Endothelial cell (in vitro differentiated cells): Measurements from ENCODE around the gene IL9R. TPM values are rescaled to one million over a fixed set of nuclear protein-coding genes. Genes with fewer than 3 reads are reported as not detected.

Experiments used
- DNase-seq: peaks from one replicate; pipeline ENCODE4 v3.0.0; 2021; ENCODE audit warnings: low spot score
- H3K27ac Mint-ChIP-seq: one replicate; pipeline ENCODE4 v1.8.0; 2021; ENCODE audit warnings: mixed read lengths, inconsistent platforms; ENCODE audit not compliant: unreplicated experiment
- H3K27me3 Mint-ChIP-seq: one replicate; pipeline ENCODE4 v1.8.0; 2021; ENCODE audit warnings: mild to moderate bottlenecking, moderate library complexity, mixed read lengths, inconsistent platforms; ENCODE audit not compliant: unreplicated experiment
- H3K36me3 Mint-ChIP-seq: one replicate; pipeline ENCODE4 v1.8.0; 2021; ENCODE audit warnings: mild to moderate bottlenecking, low read depth, mixed read lengths, inconsistent platforms; ENCODE audit not compliant: unreplicated experiment
- H3K4me1 Mint-ChIP-seq: one replicate; pipeline ENCODE4 v1.8.0; 2021; ENCODE audit warnings: mild to moderate bottlenecking, mixed read lengths, inconsistent platforms; ENCODE audit not compliant: unreplicated experiment
- H3K4me3 Mint-ChIP-seq: one replicate; pipeline ENCODE4 v1.8.0; 2021; ENCODE audit warnings: mild to moderate bottlenecking, mixed read lengths, inconsistent platforms; ENCODE audit not compliant: unreplicated experiment
- H3K9me3 Mint-ChIP-seq: one replicate; pipeline ENCODE4 v1.8.0; 2021; ENCODE audit warnings: mixed read lengths, inconsistent platforms; ENCODE audit not compliant: unreplicated experiment
- total RNA-seq: library from RNA; stranded (reverse); fragmentation: NEBNext Ultra II Directional; extraction: Animal tissue kit (Norgen Biotek cat#: 25700); gene quantifications from one replicate; pipeline ENCODE4 v1.2.1, GENCODE V29; 2021; ENCODE audit not compliant: unreplicated experiment
- TF ChIP-seq, protein P1 (sequence below): fragments of 200-600 bp; sonication (generic); IDR thresholded peaks from one replicate; pipeline ENCODE4 v1.5.0; 2021; ENCODE audit warnings: antibody characterized with exemption; ENCODE audit not compliant: unreplicated experiment

IL9R gene
- total RNA-seq, 1 donor from 2014 or later = 0.38 TPM

DNA sequence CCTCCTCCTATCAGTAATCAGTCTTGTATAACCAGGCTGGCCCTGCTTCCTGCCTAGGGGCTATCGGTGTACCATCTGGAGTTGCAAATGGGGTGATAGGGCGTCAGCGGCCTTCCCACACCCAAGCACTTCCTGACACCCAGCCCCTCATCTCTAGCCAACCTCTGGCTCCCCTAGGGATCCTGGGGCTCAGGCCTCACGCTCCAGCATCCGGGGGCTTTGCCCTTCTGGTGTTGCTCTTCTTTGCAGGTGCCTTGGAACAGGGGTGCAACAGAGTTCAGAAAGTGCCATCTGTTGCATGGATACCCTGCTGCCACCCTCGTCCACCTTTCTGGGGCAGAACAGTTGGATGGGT, 4.1 kb downstream of the IL9R start:
- no peak for DNase-seq
- Mint-ChIP-seq H3K36me3 (peaks cover 12% of the 10 kb centered on the region), H3K9me3 (peaks cover 35% of the 10 kb centered on the region), H3K4me3 (no peak overlapping the region), H3K4me1 (peaks cover 3% of the 10 kb centered on the region), H3K27ac (no peak overlapping the region), H3K27me3 (peaks cover 35% of the 10 kb centered on the region)
- TF ChIP-seq, protein P1, sequence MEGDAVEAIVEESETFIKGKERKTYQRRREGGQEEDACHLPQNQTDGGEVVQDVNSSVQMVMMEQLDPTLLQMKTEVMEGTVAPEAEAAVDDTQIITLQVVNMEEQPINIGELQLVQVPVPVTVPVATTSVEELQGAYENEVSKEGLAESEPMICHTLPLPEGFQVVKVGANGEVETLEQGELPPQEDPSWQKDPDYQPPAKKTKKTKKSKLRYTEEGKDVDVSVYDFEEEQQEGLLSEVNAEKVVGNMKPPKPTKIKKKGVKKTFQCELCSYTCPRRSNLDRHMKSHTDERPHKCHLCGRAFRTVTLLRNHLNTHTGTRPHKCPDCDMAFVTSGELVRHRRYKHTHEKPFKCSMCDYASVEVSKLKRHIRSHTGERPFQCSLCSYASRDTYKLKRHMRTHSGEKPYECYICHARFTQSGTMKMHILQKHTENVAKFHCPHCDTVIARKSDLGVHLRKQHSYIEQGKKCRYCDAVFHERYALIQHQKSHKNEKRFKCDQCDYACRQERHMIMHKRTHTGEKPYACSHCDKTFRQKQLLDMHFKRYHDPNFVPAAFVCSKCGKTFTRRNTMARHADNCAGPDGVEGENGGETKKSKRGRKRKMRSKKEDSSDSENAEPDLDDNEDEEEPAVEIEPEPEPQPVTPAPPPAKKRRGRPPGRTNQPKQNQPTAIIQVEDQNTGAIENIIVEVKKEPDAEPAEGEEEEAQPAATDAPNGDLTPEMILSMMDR = no peak

DNA sequence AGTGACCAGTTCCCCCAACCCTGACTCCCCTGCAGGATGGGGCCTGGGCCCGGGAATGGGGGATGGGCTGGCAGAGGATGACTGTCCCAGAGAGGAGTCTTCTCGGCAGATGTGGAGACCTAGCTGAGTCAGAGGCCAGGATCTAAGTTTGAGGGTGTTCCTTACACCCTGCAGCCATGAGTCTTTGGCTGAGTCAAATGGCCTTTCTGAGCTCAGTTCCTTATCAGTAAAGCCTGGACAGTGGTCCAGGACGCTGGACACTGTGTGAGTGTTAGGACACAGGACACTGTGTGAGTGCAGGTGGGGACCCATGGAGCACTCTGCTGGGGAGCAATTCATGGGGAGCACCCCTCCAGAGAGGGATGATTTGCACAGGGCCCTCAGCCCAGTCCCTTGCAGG, 5.0 kb downstream of the IL9R start:
- DNase-seq = no peak
- TF ChIP-seq, protein P1 = no peak
- Mint-ChIP-seq H3K9me3 (peaks cover 35% of the 10 kb centered on the region), H3K27ac (no peak overlapping the region), H3K27me3 (peaks cover 35% of the 10 kb centered on the region), H3K36me3 (peaks cover 12% of the 10 kb centered on the region), H3K4me3 (no peak overlapping the region), H3K4me1 (peaks cover 3% of the 10 kb centered on the region)

DNA sequence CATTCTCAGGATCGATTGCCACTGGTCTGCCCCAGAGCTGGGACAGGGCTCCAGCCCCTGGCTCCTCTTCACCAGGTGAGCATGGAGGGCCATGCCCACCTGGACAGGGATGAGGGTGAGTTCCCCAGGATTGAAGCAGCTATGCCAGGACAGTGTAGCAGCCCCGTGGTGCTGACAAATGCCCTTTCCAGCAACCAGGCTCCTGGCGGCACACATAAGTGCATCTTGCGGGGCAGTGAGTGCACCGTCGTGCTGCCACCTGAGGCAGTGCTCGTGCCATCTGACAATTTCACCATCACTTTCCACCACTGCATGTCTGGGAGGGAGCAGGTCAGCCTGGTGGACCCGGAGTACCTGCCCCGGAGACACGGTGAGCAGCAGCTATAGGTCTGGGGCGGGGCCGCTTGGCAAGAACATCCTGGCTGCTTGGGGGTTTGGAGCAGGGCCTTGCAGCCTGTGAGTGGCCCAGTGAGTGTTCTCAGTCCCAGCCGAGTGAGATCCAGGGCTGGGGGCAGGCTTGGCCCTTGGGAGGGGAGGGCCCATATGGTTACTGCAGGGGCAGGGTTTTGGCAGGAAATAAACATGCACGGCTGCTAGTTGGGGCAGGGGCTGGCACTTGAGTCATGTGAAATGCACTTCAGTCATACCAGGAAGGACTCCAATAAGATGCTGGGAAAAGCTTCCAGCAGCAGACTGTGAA, 6.1 kb downstream of the IL9R start:
- DNase-seq = no peak
- Mint-ChIP-seq H3K4me1 (peaks cover 3% of the 10 kb centered on the region), H3K4me3 (peak overlapping the region; percentile 69), H3K27ac (no peak overlapping the region), H3K27me3 (peaks cover 31% of the 10 kb centered on the region), H3K36me3 (peaks cover 12% of the 10 kb centered on the region), H3K9me3 (peaks cover 35% of the 10 kb centered on the region)
- TF ChIP-seq, protein P1 = no peak

DNA sequence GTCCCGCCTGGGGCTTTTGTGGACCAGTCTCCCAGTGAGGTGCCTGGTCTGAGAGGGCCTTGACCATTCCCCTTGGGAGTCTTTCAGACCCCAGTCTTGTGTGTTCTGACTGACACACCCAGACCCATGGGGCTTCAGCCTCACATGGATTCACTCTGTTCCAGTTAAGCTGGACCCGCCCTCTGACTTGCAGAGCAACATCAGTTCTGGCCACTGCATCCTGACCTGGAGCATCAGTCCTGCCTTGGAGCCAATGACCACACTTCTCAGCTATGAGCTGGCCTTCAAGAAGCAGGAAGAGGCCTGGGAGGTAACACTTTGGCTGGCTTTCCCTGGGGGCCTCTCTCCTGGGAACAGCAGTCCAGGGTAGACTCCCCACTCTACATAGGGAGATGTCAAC, 6.8 kb downstream of the IL9R start:
- peaks cover 3% of the 10 kb centered on the region for H3K4me1 Mint-ChIP-seq
- H3K4me3 Mint-ChIP-seq = no peak overlapping the region
- H3K9me3 Mint-ChIP-seq = peaks cover 35% of the 10 kb centered on the region
- TF ChIP-seq, protein P1 = no peak
- no peak for DNase-seq
- H3K27me3 Mint-ChIP-seq = peaks cover 31% of the 10 kb centered on the region
- H3K27ac Mint-ChIP-seq = peak overlapping the region; percentile 49
- H3K36me3 Mint-ChIP-seq = peaks cover 12% of the 10 kb centered on the region

- Mint-ChIP-seq H3K4me1 (peaks cover 3% of the 10 kb centered on the region), H3K9me3 (peaks cover 32% of the 10 kb centered on the region), H3K27ac (peak overlapping the region; percentile 49), H3K36me3 (peaks cover 11% of the 10 kb centered on the region), H3K27me3 (peaks cover 29% of the 10 kb centered on the region), H3K4me3 (peak overlapping the region; percentile 54)
- TF ChIP-seq, protein P1 = no peak
- no peak for DNase-seq
Measured at GRCh38 chrX:156004740-156005139, 7.2 kb downstream of the IL9R start.
